Erythroblast (primary cell): ENCODE measurements around the gene SMAD5.

ENCODE experiments used
- GATA1 ChIP-seq: IDR thresholded peaks from 2 replicates; pipeline ENCODE4 v1.6.1; 2011; ENCODE audit warnings: low read depth, mild to moderate bottlenecking, control low read depth, low read length, moderate library complexity
- POLR2A ChIP-seq: IDR thresholded peaks from 2 replicates; pipeline ENCODE4 v1.6.1; 2011; ENCODE audit warnings: mild to moderate bottlenecking, low read length

DNA sequence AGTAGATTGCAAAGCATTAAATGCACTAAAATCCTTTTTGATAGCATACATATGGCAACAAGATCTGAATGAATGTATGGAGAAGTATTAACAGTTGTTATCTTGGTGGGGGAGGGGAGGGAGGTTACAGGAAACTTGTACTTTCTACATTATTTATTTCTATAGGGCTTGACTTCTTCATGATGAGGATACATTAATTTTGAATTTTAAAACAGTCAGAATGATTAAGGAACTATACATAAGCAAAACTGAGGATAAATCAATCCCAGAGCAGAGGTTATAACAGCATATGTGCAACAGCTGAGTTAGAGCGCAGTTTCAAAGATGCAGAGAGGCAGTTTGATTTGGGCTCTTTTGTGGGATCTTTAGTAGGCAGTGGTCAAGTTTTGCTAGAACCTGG lies 23.9 kb upstream of the SMAD5 start:
- TF ChIP-seq POLR2A (no peak), GATA1 (no peak)
